Endothelial cell of umbilical vein (primary cell): ENCODE measurements around the gene SMIM33.

ENCODE experiments used
- CTCF ChIP-seq, 2 donors: IDR thresholded peaks; 1 replicate in 1 of 2; 2 replicates in 1 of 2; pipeline ENCODE4 v1.5.1; 2011; ENCODE audit warnings: low read length in 2 of 2, mild to moderate bottlenecking in 2 of 2, moderate library complexity in 2 of 2, control low read depth in 1 of 2, inconsistent platforms in 1 of 2, low read depth in 1 of 2; ENCODE audit not compliant: insufficient read depth in 1 of 2; ENCODE audit errors: extremely low read depth in 1 of 2
- JUN ChIP-seq: IDR thresholded peaks from 2 replicates; pipeline ENCODE4 v1.6.1; 2011; ENCODE audit warnings: borderline replicate concordance, low read depth; ENCODE audit not compliant: insufficient read length, insufficient read depth
- POLR2A ChIP-seq: IDR thresholded peaks from 2 replicates; pipeline ENCODE4 v1.6.1; 2012; ENCODE audit warnings: low read depth, mild to moderate bottlenecking, control low read depth, low read length
- POLR2AphosphoS5 ChIP-seq: IDR thresholded peaks from 2 replicates; pipeline ENCODE4 v1.6.1; 2012; ENCODE audit warnings: low read depth, mild to moderate bottlenecking, control low read depth, low read length, moderate library complexity; ENCODE audit not compliant: insufficient read depth

- TF ChIP-seq CTCF (IDR thresholded peaks at IDR 0.05; ENCODE audit: extremely low read depth in 1 of 2, insufficient read depth in 1 of 2, low read depth in 1 of 2, low read length in 2 of 2) (no peak), POLR2A (no peak), JUN (no peak), POLR2AphosphoS5 (no peak)
Measured at GRCh38 chr5:139513852-139514485, 43.2 kb downstream of the SMIM33 start.
